GM18861 (cell line): Measurements from ENCODE around the gene LRIG1.

Experiments
- ATAC-seq: cut with Tn5 transposase; IDR thresholded peaks from one replicate; pipeline ENCODE4 v1.9.1; 2021; ENCODE audit not compliant: unreplicated experiment

LRIG1 gene

DNA sequence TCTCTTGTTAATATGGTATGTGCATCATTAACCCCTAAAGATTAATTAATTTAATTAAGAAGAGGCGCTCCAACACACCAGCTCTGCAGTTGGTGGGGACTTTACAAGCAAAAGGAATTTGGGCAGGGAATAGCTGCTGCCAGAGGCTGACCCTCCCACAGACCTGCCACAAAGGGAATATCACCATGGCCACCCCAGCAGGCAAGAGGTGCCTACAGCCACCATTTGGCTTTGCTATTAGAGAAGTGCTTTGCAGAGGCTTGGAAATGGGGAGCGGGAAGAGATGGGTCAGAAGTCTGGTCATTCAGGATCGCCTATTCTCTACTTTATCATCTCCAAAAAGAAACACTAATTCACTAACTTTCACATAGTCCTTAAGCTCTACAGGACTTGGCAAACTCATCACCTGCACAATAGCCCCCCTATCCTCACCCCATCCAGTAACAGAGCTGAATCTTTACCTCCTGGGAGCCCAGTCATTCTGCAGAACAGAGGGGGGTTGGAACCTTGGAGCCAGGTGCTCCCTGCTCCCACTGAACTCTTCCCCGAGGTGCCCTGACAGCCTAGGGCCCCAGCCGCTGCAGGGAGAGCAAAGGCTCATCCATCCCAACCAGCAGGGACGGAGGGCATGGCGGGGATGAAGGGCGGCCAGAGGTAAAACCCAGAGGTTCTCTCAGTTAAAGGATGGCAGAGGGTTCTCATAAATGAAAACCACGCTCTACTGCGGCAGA, 29.7 kb downstream of the LRIG1 start:
- no peak for ATAC-seq

DNA sequence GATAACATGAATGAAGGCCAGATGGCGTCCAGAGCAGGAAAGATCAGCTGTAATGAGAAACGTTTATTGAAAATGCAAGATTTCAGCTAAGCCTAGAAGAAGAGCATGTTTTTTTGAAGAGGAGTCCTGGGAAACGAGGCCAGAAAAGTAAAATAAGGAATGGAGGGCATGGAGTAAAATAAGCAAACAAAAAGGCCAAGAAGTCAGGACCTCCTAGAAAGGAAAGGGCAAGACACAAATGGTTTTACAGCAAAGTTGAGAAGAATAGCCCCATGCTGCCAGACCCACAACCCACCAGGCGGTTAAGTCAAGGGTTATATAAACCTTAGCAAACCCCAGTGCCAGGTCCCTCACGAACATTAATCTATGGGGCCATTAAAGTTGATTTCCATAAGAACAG, 30.5 kb downstream of the LRIG1 start:
- no peak for ATAC-seq

GRCh38 chr3:66469220-66469640, 31.6 kb downstream of the LRIG1 start:
- ATAC-seq: peak; percentile 65

- ATAC-seq: no peak
These were observed 32.7 kb downstream of the LRIG1 start for GRCh38 chr3:66467996-66468735.

- no peak for ATAC-seq
These were observed 34.1 kb downstream of the LRIG1 start for GRCh38 chr3:66466606-66467270.

GRCh38 chr3:66465587-66465986, 35.2 kb downstream of the LRIG1 start:
- ATAC-seq: no peak

GRCh38 chr3:66465034-66465433, 35.8 kb downstream of the LRIG1 start:
- no peak for ATAC-seq

- no peak for ATAC-seq
These were observed 36.3 kb downstream of the LRIG1 start for GRCh38 chr3:66464512-66464894.

- no peak for ATAC-seq
These were observed 36.9 kb downstream of the LRIG1 start for GRCh38 chr3:66463730-66464511.

DNA sequence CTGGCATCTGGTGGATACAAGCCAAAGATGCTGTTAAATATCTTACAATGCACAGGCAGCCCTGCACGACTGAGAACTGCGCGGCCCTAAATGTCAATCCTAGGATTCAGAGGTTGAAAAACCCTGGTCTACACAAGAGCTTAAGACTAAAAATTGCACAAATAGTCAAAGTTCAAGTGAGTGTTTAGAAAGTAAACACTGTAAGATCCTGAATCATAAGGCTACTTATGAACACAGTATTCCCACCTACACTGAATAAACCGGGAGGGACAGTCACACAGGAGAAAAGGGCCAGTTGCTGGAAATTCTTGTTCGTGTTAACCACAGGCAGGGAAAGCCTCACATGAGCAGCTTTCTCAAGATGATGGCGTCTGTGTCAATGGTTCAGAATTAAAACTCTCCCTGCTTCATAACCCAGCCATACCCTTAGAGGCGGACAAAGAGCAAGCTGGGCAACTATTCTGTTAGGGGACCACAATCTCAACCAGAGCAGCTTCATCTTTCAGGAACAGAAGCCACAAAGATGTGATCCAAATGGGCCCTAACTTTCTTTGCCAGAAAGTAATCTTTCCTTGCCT, 37.7 kb downstream of the LRIG1 start:
- no peak for ATAC-seq

- ATAC-seq: no peak
These were observed 43.6 kb downstream of the LRIG1 start for GRCh38 chr3:66457252-66457651.

GRCh38 chr3:66456711-66457173, 44.1 kb downstream of the LRIG1 start:
- no peak for ATAC-seq

- no peak for ATAC-seq
These were observed 46.4 kb downstream of the LRIG1 start for GRCh38 chr3:66454464-66454859.

- ATAC-seq: no peak
These were observed 47.0 kb downstream of the LRIG1 start for GRCh38 chr3:66453651-66454463.

DNA sequence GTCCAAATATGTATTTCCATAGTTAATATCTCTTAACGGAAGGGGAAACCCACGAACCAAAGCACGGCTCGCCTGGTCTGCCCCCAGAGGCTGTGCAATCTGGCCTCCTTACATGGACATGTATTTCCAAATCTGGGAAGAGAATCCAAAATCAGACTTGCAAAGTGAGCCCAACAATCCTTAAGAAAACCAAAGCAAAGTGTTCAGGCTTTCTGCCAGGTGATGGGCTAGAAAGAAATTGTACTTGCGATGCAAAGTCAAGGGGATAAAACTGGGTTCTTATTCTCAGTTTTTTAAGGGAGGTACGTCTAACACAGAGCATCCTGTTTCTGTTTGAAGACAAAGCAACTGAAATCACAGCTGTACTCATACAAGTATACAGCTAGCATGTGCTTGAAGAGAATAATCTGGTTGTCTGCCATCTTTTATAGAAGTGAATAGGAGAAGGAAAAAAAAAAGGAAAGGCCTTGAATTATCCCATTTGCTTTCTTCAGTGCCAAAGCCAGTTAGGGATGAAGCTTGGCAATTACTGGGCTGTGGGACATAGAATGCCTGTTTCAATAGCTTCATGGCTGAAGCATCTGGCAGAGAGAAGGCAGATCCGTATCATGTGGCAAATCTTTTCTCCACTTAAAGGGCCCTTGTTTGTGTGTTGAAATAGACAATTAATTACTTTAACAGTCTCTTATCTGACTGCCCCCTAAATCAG, 48.4 kb downstream of the LRIG1 start:
- ATAC-seq: no peak

- ATAC-seq: no peak
These were observed 49.1 kb downstream of the LRIG1 start for GRCh38 chr3:66451766-66452165.

GRCh38 chr3:66450390-66451022, 50.3 kb downstream of the LRIG1 start:
- no peak for ATAC-seq

- no peak for ATAC-seq
These were observed 51.3 kb downstream of the LRIG1 start for GRCh38 chr3:66449411-66449974.
